Astrocyte (in vitro differentiated cells and primary cell): ENCODE data around the gene AGA. TPM values are rescaled to one million over a fixed set of nuclear protein-coding genes. Genes with fewer than 3 reads are reported as not detected.

Source experiments
- DNase-seq: peaks from one replicate; pipeline ENCODE4 v3.0.0-alpha.2; 2010; ENCODE audit warnings: low read depth
- FAIRE-seq: peaks from 2 replicates; lab custom pipeline; 2011; peaks lifted over from hg19 to GRCh38; lab: Jason Lieb, UNC
- H2AFZ ChIP-seq: 2 replicates; pipeline ENCODE4 v1.6.0; 2012; ENCODE audit warnings: low read depth, low read length, inconsistent platforms
- H3K27ac ChIP-seq: 2 replicates; pipeline ENCODE4 v1.5.1; 2011; ENCODE audit warnings: low read depth, low read length, inconsistent platforms
- H3K27me3 ChIP-seq: 2 replicates; pipeline ENCODE4 v1.6.0; 2011; ENCODE audit warnings: low read length, inconsistent platforms; ENCODE audit not compliant: insufficient read depth
- H3K36me3 ChIP-seq: 2 replicates; pipeline ENCODE4 v1.5.1; 2011; ENCODE audit warnings: low read length, inconsistent platforms; ENCODE audit not compliant: insufficient read depth
- H3K4me1 ChIP-seq: 2 replicates; pipeline ENCODE4 v1.5.1; 2011; ENCODE audit warnings: low read length, inconsistent platforms; ENCODE audit not compliant: insufficient read depth
- H3K4me2 ChIP-seq: 2 replicates; pipeline ENCODE4 v1.6.0; 2012; ENCODE audit warnings: low read length, inconsistent platforms
- H3K4me3 ChIP-seq: 2 replicates; pipeline ENCODE4 v1.5.1; 2011; ENCODE audit warnings: low read depth, mild to moderate bottlenecking, low read length, inconsistent platforms; ENCODE audit not compliant: insufficient read depth
- H3K79me2 ChIP-seq: 2 replicates; pipeline ENCODE4 v1.6.0; 2012; ENCODE audit warnings: mild to moderate bottlenecking, low read length, inconsistent platforms; ENCODE audit not compliant: insufficient read depth
- H3K9ac ChIP-seq: 2 replicates; pipeline ENCODE4 v1.6.0; 2012; ENCODE audit warnings: mild to moderate bottlenecking, low read length, inconsistent platforms
- H3K9me3 ChIP-seq: 2 replicates; pipeline ENCODE4 v1.5.1; 2012; ENCODE audit warnings: low read depth, mild to moderate bottlenecking, low read length, inconsistent platforms; ENCODE audit not compliant: insufficient read depth
- H4K20me1 ChIP-seq: 2 replicates; pipeline ENCODE4 v1.6.0; 2012; ENCODE audit warnings: low read length, inconsistent platforms; ENCODE audit not compliant: insufficient read depth
- H3K27ac Mint-ChIP-seq: one replicate; pipeline ENCODE4 v1.8.0; 2021; ENCODE audit warnings: mild to moderate bottlenecking, mixed read lengths; ENCODE audit not compliant: unreplicated experiment
- H3K27me3 Mint-ChIP-seq: one replicate; pipeline ENCODE4 v1.8.0; 2021; ENCODE audit warnings: low read depth, mixed read lengths; ENCODE audit not compliant: unreplicated experiment
- H3K36me3 Mint-ChIP-seq: one replicate; pipeline ENCODE4 v1.8.0; 2021; ENCODE audit warnings: low read depth, mixed read lengths; ENCODE audit not compliant: unreplicated experiment
- H3K4me1 Mint-ChIP-seq: one replicate; pipeline ENCODE4 v1.8.0; 2021; ENCODE audit warnings: low read depth, mixed read lengths; ENCODE audit not compliant: unreplicated experiment
- H3K4me3 Mint-ChIP-seq: one replicate; pipeline ENCODE4 v1.8.0; 2021; ENCODE audit warnings: mild to moderate bottlenecking, moderate library complexity, mixed read lengths; ENCODE audit not compliant: unreplicated experiment
- H3K9me3 Mint-ChIP-seq: one replicate; pipeline ENCODE4 v1.8.0; 2021; ENCODE audit warnings: mild to moderate bottlenecking, mixed read lengths; ENCODE audit not compliant: unreplicated experiment
- CTCF ChIP-seq: IDR thresholded peaks from 2 replicates; pipeline ENCODE4 v1.5.1; 2011; ENCODE audit warnings: low read depth, mild to moderate bottlenecking, inconsistent platforms, low read length, moderate library complexity; ENCODE audit not compliant: insufficient read depth
- EZH2 ChIP-seq: IDR thresholded peaks from 2 replicates; pipeline ENCODE4 v1.6.1; 2012; ENCODE audit warnings: mild to moderate bottlenecking, low read length, inconsistent platforms; ENCODE audit not compliant: insufficient read depth
- total RNA-seq: library from RNA; stranded (reverse); gene quantifications from 2 replicates; pipeline ENCODE4 v1.2.1, GENCODE V29; 2021

The AGA gene
- total RNA-seq, 1 donor from 2014 or later = 15.1 TPM

GRCh38 chr4:177484613-177485021 lies 42.4 kb upstream of the AGA start:
- H3K9me3 ChIP-seq = no peaks in the 10 kb centered on the region
- Mint-ChIP-seq H3K9me3 (no peaks in the 10 kb centered on the region), H3K4me3 (no peak overlapping the region), H3K27ac (peak overlapping the region; percentile 87), H3K4me1 (peaks cover 26% of the 10 kb centered on the region), H3K36me3 (no peaks in the 10 kb centered on the region), H3K27me3 (no peaks in the 10 kb centered on the region)
- no peak overlapping the region for H3K4me3 ChIP-seq
- peak overlapping the region; percentile 57 for H3K9ac ChIP-seq
- peak; percentile 78 for FAIRE-seq
- H3K27me3 ChIP-seq = no peaks in the 10 kb centered on the region
- peak overlapping the region; percentile 91 for H3K27ac ChIP-seq
- peak; percentile 99 for DNase-seq
- no peaks in the 10 kb centered on the region for H3K36me3 ChIP-seq
- H3K4me2 ChIP-seq = peak overlapping the region; percentile 49
- no peaks in the 10 kb centered on the region for H3K79me2 ChIP-seq
- H3K4me1 ChIP-seq = peaks cover 22% of the 10 kb centered on the region
- no peaks in the 10 kb centered on the region for H4K20me1 ChIP-seq
- no peak for TF ChIP-seq EZH2
- TF ChIP-seq CTCF = no peak
- H2AFZ ChIP-seq = no peak overlapping the region

- Histone ChIP-seq H3K4me1 (peaks cover 22% of the 10 kb centered on the region), H3K4me2 (no peak overlapping the region), H3K36me3 (no peaks in the 10 kb centered on the region), H4K20me1 (no peaks in the 10 kb centered on the region), H3K9me3 (no peaks in the 10 kb centered on the region), H3K9ac (peak overlapping the region; percentile 7), H3K79me2 (no peaks in the 10 kb centered on the region), H2AFZ (no peak overlapping the region), H3K27me3 (no peaks in the 10 kb centered on the region), H3K27ac (peak overlapping the region; percentile 91), H3K4me3 (no peak overlapping the region)
- FAIRE-seq = peak; percentile 9
- Mint-ChIP-seq H3K27ac (no peak overlapping the region), H3K4me3 (no peak overlapping the region), H3K27me3 (no peaks in the 10 kb centered on the region), H3K4me1 (peaks cover 26% of the 10 kb centered on the region), H3K36me3 (no peaks in the 10 kb centered on the region), H3K9me3 (no peaks in the 10 kb centered on the region)
- no peak for DNase-seq
- no peak for TF ChIP-seq EZH2
- no peak for TF ChIP-seq CTCF
These were observed 41.5 kb upstream of the AGA start for GRCh38 chr4:177483760-177484159.

- no peaks in the 10 kb centered on the region for H3K9me3 ChIP-seq
- H3K4me3 ChIP-seq = no peak overlapping the region
- H3K79me2 ChIP-seq = no peaks in the 10 kb centered on the region
- DNase-seq (no peak), FAIRE-seq (no peak)
- H4K20me1 ChIP-seq = no peaks in the 10 kb centered on the region
- H3K27me3 ChIP-seq = no peaks in the 10 kb centered on the region
- H2AFZ ChIP-seq = no peak overlapping the region
- Mint-ChIP-seq H3K9me3 (no peaks in the 10 kb centered on the region), H3K27ac (no peak overlapping the region), H3K27me3 (no peaks in the 10 kb centered on the region), H3K4me1 (peaks cover 27% of the 10 kb centered on the region), H3K36me3 (no peaks in the 10 kb centered on the region), H3K4me3 (no peak overlapping the region)
- H3K4me2 ChIP-seq = no peak overlapping the region
- peaks cover 22% of the 10 kb centered on the region for H3K4me1 ChIP-seq
- TF ChIP-seq EZH2 (no peak), CTCF (no peak)
- no peak overlapping the region for H3K9ac ChIP-seq
- peak overlapping the region; percentile 42 for H3K27ac ChIP-seq
- no peaks in the 10 kb centered on the region for H3K36me3 ChIP-seq
These were observed 41.0 kb upstream of the AGA start for GRCh38 chr4:177483271-177483670.
